ENCODE data around the gene C16orf96.

C16orf96 gene

DNA sequence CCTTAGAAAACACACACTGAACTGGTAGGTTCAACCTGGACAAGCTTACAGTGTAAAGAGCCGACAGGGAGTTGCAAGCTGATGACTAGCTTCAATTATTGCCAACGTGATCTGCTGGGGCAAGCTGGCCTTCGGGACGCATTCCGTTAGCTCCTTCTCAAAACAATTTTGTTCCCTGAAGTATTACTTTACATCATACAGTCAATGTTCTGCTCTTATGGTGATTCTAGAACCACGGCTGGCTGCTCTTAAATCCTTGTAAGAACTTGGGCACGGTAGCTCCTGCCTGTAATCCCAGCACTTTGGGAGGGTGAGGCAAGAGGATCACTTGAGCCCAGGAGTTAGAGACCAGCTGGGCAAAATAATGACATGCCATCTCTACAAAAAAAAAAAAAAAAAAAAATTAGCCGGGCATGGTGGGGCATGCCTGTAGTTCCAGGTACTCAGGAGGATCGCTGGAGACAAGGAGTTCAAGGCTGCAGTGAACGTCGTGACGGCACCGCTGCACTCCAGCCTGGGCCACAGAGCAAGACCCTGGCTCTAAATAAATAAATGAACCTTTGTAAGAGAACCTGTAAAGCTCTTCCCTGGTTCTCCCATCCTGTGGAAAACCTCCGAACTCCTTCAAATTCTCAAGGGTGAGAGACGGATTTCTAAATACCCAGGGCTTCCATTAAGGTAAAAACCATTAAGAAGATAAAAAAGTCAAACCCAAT, 19.6 kb upstream of the C16orf96 start:
- no peak overlapping the region for H3K4me3 ChIP-seq (ENCODE audit: insufficient read depth, low read depth, low read length)
- no peak overlapping the region for H3K27ac ChIP-seq (ENCODE audit: insufficient read depth, low read depth, low read length, poor library complexity, severe bottlenecking)
- no peaks in the 10 kb centered on the region for H3K4me1 ChIP-seq (ENCODE audit: control insufficient read depth, insufficient read depth, low read length)
- no peaks in the 10 kb centered on the region for H3K36me3 ChIP-seq (ENCODE audit: control insufficient read depth, insufficient read depth, low read length)
- peaks cover 3% of the 10 kb centered on the region for H3K9me3 ChIP-seq (ENCODE audit: control insufficient read depth, low read length)
- WGBS, 2 experiments: 93% methylated on average over 15 of the region's 15 CpGs
- H3K27me3 ChIP-seq (ENCODE audit: control insufficient read depth, insufficient read depth, low read length, poor library complexity, severe bottlenecking): peaks cover 7% of the 10 kb centered on the region

DNA sequence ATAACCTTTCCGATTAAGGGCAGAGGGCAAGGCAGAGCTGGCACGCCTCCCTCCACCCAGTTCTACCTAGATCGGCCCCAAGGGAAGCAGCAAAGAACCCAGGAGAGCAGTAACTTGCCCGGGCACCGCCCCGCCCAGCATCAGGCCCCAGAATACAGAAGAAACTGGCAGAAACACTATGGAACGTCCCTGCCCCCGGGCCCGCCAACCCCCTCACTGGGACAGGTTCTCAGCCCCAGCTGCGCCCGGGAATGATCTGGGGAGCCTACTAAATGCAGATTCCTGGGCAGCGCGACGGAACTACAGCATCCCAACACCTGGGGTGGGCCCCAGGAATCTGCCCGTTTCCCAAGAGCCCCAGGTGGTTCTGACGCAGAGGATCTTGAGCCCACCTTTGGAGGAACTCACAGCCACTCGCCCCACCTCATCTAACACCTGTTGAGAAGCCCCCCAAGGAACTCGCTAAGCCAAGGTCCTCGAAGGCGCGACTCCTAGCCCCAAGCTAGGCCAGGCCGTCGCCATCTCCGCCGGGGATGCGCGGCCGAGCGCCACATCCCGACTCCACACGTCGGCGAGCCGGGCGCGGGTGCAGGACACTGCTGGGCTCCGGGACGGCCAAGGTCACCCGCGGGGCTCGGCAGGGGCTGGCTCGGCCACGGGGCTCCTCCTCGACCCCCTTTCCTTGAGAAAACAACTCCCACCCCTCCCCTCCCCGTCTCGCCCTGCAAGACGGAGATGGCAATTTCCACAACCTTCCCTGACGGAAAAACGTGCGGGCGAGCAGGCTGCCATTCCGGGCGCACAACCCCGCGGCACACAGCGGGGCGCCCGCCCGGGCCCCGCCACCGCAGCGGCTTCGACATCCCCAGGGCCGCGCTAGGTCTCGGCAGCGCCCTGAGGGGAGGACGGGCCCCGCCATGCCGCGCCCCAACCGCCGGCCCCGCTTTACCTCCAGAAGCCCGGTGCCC, 18.5 kb upstream of the C16orf96 start:
- Histone ChIP-seq H3K27ac (ENCODE audit: insufficient read depth, low read depth, low read length, poor library complexity, severe bottlenecking) (peak overlapping the region; percentile 91), H3K9me3 (ENCODE audit: control insufficient read depth, low read length) (peaks cover 3% of the 10 kb centered on the region), H3K4me1 (ENCODE audit: control insufficient read depth, insufficient read depth, low read length) (no peaks in the 10 kb centered on the region), H3K36me3 (ENCODE audit: control insufficient read depth, insufficient read depth, low read length) (no peaks in the 10 kb centered on the region), H3K4me3 (ENCODE audit: insufficient read depth, low read depth, low read length) (peak overlapping the region; percentile 59), H3K27me3 (ENCODE audit: control insufficient read depth, insufficient read depth, low read length, poor library complexity, severe bottlenecking) (peaks cover 7% of the 10 kb centered on the region)
- 7% methylated on average over 75 of the region's 75 CpGs for WGBS, 2 experiments

GRCh38 chr16:4538350-4539235, 17.5 kb upstream of the C16orf96 start, which contains the start of gene CDIP1:
Gene CDIP1 (minus strand): TSS chr16:4538773. CDS start chr16:4514130, 24,643 bp downstream.
- Histone ChIP-seq H3K9me3 (ENCODE audit: control insufficient read depth, low read length) (peaks cover 3% of the 10 kb centered on the region), H3K27me3 (ENCODE audit: control insufficient read depth, insufficient read depth, low read length, poor library complexity, severe bottlenecking) (peaks cover 7% of the 10 kb centered on the region)
- 6% methylated on average over 65 to 66 of the region's 67 CpGs for WGBS, 2 experiments

GRCh38 chr16:4539716-4540284, 16.3 kb upstream of the C16orf96 start:
- no peak overlapping the region for H3K4me3 ChIP-seq (ENCODE audit: insufficient read depth, low read depth, low read length)
- H3K27me3 ChIP-seq (ENCODE audit: control insufficient read depth, insufficient read depth, low read length, poor library complexity, severe bottlenecking): peaks cover 7% of the 10 kb centered on the region
- H3K9me3 ChIP-seq (ENCODE audit: control insufficient read depth, low read length): peaks cover 3% of the 10 kb centered on the region
- H3K36me3 ChIP-seq (ENCODE audit: control insufficient read depth, insufficient read depth, low read length): no peaks in the 10 kb centered on the region
- no peak overlapping the region for H3K27ac ChIP-seq (ENCODE audit: insufficient read depth, low read depth, low read length, poor library complexity, severe bottlenecking)
- 95% methylated on average over 2 of the region's 2 CpGs for WGBS, 2 experiments
- H3K4me1 ChIP-seq (ENCODE audit: control insufficient read depth, insufficient read depth, low read length): no peaks in the 10 kb centered on the region

More at GRCh38 chr16:4538350-4539235, 17.5 kb upstream of the C16orf96 start, which contains the start of gene CDIP1:
- Histone ChIP-seq H3K4me1 (ENCODE audit: control insufficient read depth, insufficient read depth, low read length) (no peaks in the 10 kb centered on the region), H3K36me3 (ENCODE audit: control insufficient read depth, insufficient read depth, low read length) (no peaks in the 10 kb centered on the region), H3K27ac (ENCODE audit: insufficient read depth, low read depth, low read length, poor library complexity, severe bottlenecking) (peak within 1 kb of the TSS; percentile 91), H3K4me3 (ENCODE audit: insufficient read depth, low read depth, low read length) (peak within 1 kb of the TSS; percentile 59)

GRCh38 chr16:4544473-4544872, 11.7 kb upstream of the C16orf96 start:
- no peak overlapping the region for H3K27ac ChIP-seq (ENCODE audit: insufficient read depth, low read depth, low read length, poor library complexity, severe bottlenecking)
- H3K27me3 ChIP-seq (ENCODE audit: control insufficient read depth, insufficient read depth, low read length, poor library complexity, severe bottlenecking): peaks cover 2% of the 10 kb centered on the region
- no peak overlapping the region for H3K4me3 ChIP-seq (ENCODE audit: insufficient read depth, low read depth, low read length)
- H3K4me1 ChIP-seq (ENCODE audit: control insufficient read depth, insufficient read depth, low read length): no peaks in the 10 kb centered on the region
- H3K36me3 ChIP-seq (ENCODE audit: control insufficient read depth, insufficient read depth, low read length): no peaks in the 10 kb centered on the region
- 94 to 95% methylated on average over 8 of the region's 8 CpGs for WGBS, 2 experiments
- no peaks in the 10 kb centered on the region for H3K9me3 ChIP-seq (ENCODE audit: control insufficient read depth, low read length)

DNA sequence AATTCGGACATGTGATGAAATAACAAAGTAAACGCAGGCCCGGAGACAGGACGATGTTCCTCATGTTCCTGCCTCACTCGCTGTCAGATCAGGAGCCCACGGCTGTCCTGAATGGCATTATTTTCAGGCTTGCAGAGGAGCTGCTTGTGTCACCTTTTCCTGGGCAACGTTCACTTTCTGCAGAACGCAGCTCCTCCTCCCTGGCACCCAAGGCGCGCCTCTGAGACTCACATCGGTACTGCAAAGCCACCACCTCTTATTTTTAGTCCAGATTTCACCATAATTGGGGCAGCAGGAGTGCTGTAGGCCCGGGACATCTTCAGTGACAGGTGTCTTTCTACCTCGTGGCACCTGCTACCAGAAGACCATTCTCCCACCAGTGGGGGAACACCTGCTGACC, 8.0 kb upstream of the C16orf96 start:
- H3K27me3 ChIP-seq (ENCODE audit: control insufficient read depth, insufficient read depth, low read length, poor library complexity, severe bottlenecking): no peaks in the 10 kb centered on the region
- H3K36me3 ChIP-seq (ENCODE audit: control insufficient read depth, insufficient read depth, low read length): no peaks in the 10 kb centered on the region
- no peaks in the 10 kb centered on the region for H3K9me3 ChIP-seq (ENCODE audit: control insufficient read depth, low read length)
- 91 to 92% methylated on average over 13 of the region's 13 CpGs for WGBS, 2 experiments
- no peak overlapping the region for H3K27ac ChIP-seq (ENCODE audit: insufficient read depth, low read depth, low read length, poor library complexity, severe bottlenecking)
- no peaks in the 10 kb centered on the region for H3K4me1 ChIP-seq (ENCODE audit: control insufficient read depth, insufficient read depth, low read length)
- H3K4me3 ChIP-seq (ENCODE audit: insufficient read depth, low read depth, low read length): no peak overlapping the region

- 66 to 69% methylated on average over 4 of the region's 4 CpGs for WGBS, 2 experiments
- H3K36me3 ChIP-seq (ENCODE audit: control insufficient read depth, insufficient read depth, low read length): no peaks in the 10 kb centered on the region
- no peak overlapping the region for H3K4me3 ChIP-seq (ENCODE audit: insufficient read depth, low read depth, low read length)
- no peaks in the 10 kb centered on the region for H3K27me3 ChIP-seq (ENCODE audit: control insufficient read depth, insufficient read depth, low read length, poor library complexity, severe bottlenecking)
- H3K27ac ChIP-seq (ENCODE audit: insufficient read depth, low read depth, low read length, poor library complexity, severe bottlenecking): no peak overlapping the region
- H3K4me1 ChIP-seq (ENCODE audit: control insufficient read depth, insufficient read depth, low read length): no peaks in the 10 kb centered on the region
- no peaks in the 10 kb centered on the region for H3K9me3 ChIP-seq (ENCODE audit: control insufficient read depth, low read length)
Measured at GRCh38 chr16:4550591-4550990, 5.5 kb upstream of the C16orf96 start.

GRCh38 chr16:4552541-4552940, 3.6 kb upstream of the C16orf96 start:
- WGBS, 2 experiments: 90 to 96% methylated on average over 3 of the region's 3 CpGs
- H3K4me3 ChIP-seq (ENCODE audit: insufficient read depth, low read depth, low read length): no peak overlapping the region
- H3K27me3 ChIP-seq (ENCODE audit: control insufficient read depth, insufficient read depth, low read length, poor library complexity, severe bottlenecking): no peaks in the 10 kb centered on the region
- H3K9me3 ChIP-seq (ENCODE audit: control insufficient read depth, low read length): no peaks in the 10 kb centered on the region
- no peaks in the 10 kb centered on the region for H3K4me1 ChIP-seq (ENCODE audit: control insufficient read depth, insufficient read depth, low read length)
- no peaks in the 10 kb centered on the region for H3K36me3 ChIP-seq (ENCODE audit: control insufficient read depth, insufficient read depth, low read length)
- H3K27ac ChIP-seq (ENCODE audit: insufficient read depth, low read depth, low read length, poor library complexity, severe bottlenecking): no peak overlapping the region

- Histone ChIP-seq H3K4me3 (ENCODE audit: insufficient read depth, low read depth, low read length) (no peak overlapping the region), H3K36me3 (ENCODE audit: control insufficient read depth, insufficient read depth, low read length) (no peaks in the 10 kb centered on the region), H3K4me1 (ENCODE audit: control insufficient read depth, insufficient read depth, low read length) (no peaks in the 10 kb centered on the region), H3K27me3 (ENCODE audit: control insufficient read depth, insufficient read depth, low read length, poor library complexity, severe bottlenecking) (no peaks in the 10 kb centered on the region), H3K9me3 (ENCODE audit: control insufficient read depth, low read length) (no peaks in the 10 kb centered on the region), H3K27ac (ENCODE audit: insufficient read depth, low read depth, low read length, poor library complexity, severe bottlenecking) (no peak overlapping the region)
- WGBS, 2 experiments: 92 to 93% methylated on average over 14 of the region's 14 CpGs
Measured at GRCh38 chr16:4556580-4556979, 440 bp downstream of the C16orf96 start.
